Neural progenitor cell (in vitro differentiated cells): ENCODE results near the gene TMEM130.
A peak's percentile ranks its signal among the peaks of the same experiment; 100 is the strongest.

Source experiments
- EZH2 ChIP-seq: fragments of 200-600 bp; sonication (generic); IDR thresholded peaks from 2 replicates; pipeline ENCODE4 v1.6.1; 2017; ENCODE audit warnings: antibody characterized with exemption, mild to moderate bottlenecking, moderate library complexity
- EZH2phosphoT487 ChIP-seq: fragments of 200-600 bp; sonication (generic); IDR thresholded peaks from 2 replicates; pipeline ENCODE4 v1.6.1; 2017; ENCODE audit warnings: antibody characterized with exemption
- TF ChIP-seq, protein P1 (sequence below): fragments of 200-600 bp; sonication (generic); IDR thresholded peaks from 2 replicates; pipeline ENCODE4 v1.5.1; 2017; ENCODE audit warnings: antibody characterized with exemption, mild to moderate bottlenecking

- TF ChIP-seq EZH2phosphoT487 (no peak), EZH2 (no peak)
- TF ChIP-seq, protein P1, sequence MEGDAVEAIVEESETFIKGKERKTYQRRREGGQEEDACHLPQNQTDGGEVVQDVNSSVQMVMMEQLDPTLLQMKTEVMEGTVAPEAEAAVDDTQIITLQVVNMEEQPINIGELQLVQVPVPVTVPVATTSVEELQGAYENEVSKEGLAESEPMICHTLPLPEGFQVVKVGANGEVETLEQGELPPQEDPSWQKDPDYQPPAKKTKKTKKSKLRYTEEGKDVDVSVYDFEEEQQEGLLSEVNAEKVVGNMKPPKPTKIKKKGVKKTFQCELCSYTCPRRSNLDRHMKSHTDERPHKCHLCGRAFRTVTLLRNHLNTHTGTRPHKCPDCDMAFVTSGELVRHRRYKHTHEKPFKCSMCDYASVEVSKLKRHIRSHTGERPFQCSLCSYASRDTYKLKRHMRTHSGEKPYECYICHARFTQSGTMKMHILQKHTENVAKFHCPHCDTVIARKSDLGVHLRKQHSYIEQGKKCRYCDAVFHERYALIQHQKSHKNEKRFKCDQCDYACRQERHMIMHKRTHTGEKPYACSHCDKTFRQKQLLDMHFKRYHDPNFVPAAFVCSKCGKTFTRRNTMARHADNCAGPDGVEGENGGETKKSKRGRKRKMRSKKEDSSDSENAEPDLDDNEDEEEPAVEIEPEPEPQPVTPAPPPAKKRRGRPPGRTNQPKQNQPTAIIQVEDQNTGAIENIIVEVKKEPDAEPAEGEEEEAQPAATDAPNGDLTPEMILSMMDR = peak; percentile 95
These were observed 32.8 kb downstream of the TMEM130 start for GRCh38 chr7:98836811-98837629.
